SHP77 treated with DMSO at 0.1 percent for 48 hours (cell line): ENCODE results near the gene SMC2.
A peak's percentile ranks its signal among the peaks of the same experiment; 100 is the strongest.

Source experiments
- DNase-seq: peaks from one replicate; lab custom pipeline; 2025; lab: John Stamatoyannopoulos, UW

Gene SMC2

GRCh38 chr9:104104360-104104759, 10.3 kb downstream of the SMC2 start:
- no peak for DNase-seq

GRCh38 chr9:104107799-104108198, 13.7 kb downstream of the SMC2 start:
- no peak for DNase-seq

GRCh38 chr9:104108315-104108714, 14.2 kb downstream of the SMC2 start:
- DNase-seq: no peak

- no peak for DNase-seq
Observed at GRCh38 chr9:104110509-104110908, 16.4 kb downstream of the SMC2 start.

GRCh38 chr9:104118916-104119315, 24.8 kb downstream of the SMC2 start:
- no peak for DNase-seq

- DNase-seq: no peak
Observed at GRCh38 chr9:104121022-104121421, 26.9 kb downstream of the SMC2 start.

GRCh38 chr9:104138243-104138868, 44.2 kb downstream of the SMC2 start:
- no peak for DNase-seq

GRCh38 chr9:104142799-104143549, 48.9 kb downstream of the SMC2 start:
- DNase-seq: no peak

- no peak for DNase-seq
Observed at GRCh38 chr9:104143550-104143910, 49.4 kb downstream of the SMC2 start.

- DNase-seq: no peak
Observed at GRCh38 chr9:104144336-104144735, 50.2 kb downstream of the SMC2 start.

GRCh38 chr9:104173067-104173466, 79.0 kb downstream of the SMC2 start:
- DNase-seq: no peak

GRCh38 chr9:104177003-104177611, 83.0 kb downstream of the SMC2 start:
- DNase-seq: peak; percentile 17

GRCh38 chr9:104177676-104178075, 83.6 kb downstream of the SMC2 start:
- no peak for DNase-seq
